HG03135 (cell line): Measurements from ENCODE around the gene OTULINL.

Source experiments
- ATAC-seq: cut with Tn5 transposase; IDR thresholded peaks from one replicate; pipeline ENCODE4 v1.9.1; 2021; ENCODE audit warnings: mild to moderate bottlenecking, moderate library complexity; ENCODE audit not compliant: unreplicated experiment

Gene OTULINL

GRCh38 chr5:14598225-14598624 is 16.6 kb downstream of the OTULINL start:
- ATAC-seq = no peak

- ATAC-seq = no peak
These were observed 18.0 kb downstream of the OTULINL start for GRCh38 chr5:14599476-14600127.

GRCh38 chr5:14600846-14601245 is 19.3 kb downstream of the OTULINL start:
- ATAC-seq = no peak

- no peak for ATAC-seq
These were observed 21.5 kb downstream of the OTULINL start for GRCh38 chr5:14603141-14603540.

GRCh38 chr5:14607104-14607503 is 25.5 kb downstream of the OTULINL start:
- ATAC-seq = no peak

- ATAC-seq = no peak
These were observed 26.6 kb downstream of the OTULINL start for GRCh38 chr5:14608169-14608568.

- ATAC-seq = no peak
These were observed 30.1 kb downstream of the OTULINL start for GRCh38 chr5:14611737-14612136.

- no peak for ATAC-seq
These were observed 32.9 kb downstream of the OTULINL start for GRCh38 chr5:14614490-14614889.

- ATAC-seq = no peak
These were observed 33.8 kb downstream of the OTULINL start for GRCh38 chr5:14615365-14615764.

- no peak for ATAC-seq
These were observed 35.8 kb downstream of the OTULINL start for GRCh38 chr5:14617441-14617840.

- ATAC-seq = no peak
These were observed 45.7 kb downstream of the OTULINL start for GRCh38 chr5:14627270-14627669.

GRCh38 chr5:14628346-14628745 is 46.8 kb downstream of the OTULINL start:
- ATAC-seq = peak; percentile 66

- ATAC-seq = no peak
These were observed 49.1 kb downstream of the OTULINL start for GRCh38 chr5:14630671-14631070.

GRCh38 chr5:14635656-14636055 is 54.1 kb downstream of the OTULINL start:
- no peak for ATAC-seq

- ATAC-seq = no peak
These were observed 59.2 kb downstream of the OTULINL start for GRCh38 chr5:14640765-14641164.

GRCh38 chr5:14644623-14645237 is 63.1 kb downstream of the OTULINL start:
- no peak for ATAC-seq

GRCh38 chr5:14650052-14650451 is 68.5 kb downstream of the OTULINL start:
- no peak for ATAC-seq

- ATAC-seq = no peak
These were observed 73.7 kb downstream of the OTULINL start for GRCh38 chr5:14655146-14655741.

- no peak for ATAC-seq
These were observed 75.3 kb downstream of the OTULINL start for GRCh38 chr5:14656898-14657297.

GRCh38 chr5:14659821-14660607 is 78.4 kb downstream of the OTULINL start:
- ATAC-seq = no peak

GRCh38 chr5:14660833-14661232 is 79.2 kb downstream of the OTULINL start:
- ATAC-seq = no peak
